Body of pancreas (tissue), 4 donors: Measurements from ENCODE around the gene IFT81. TPM values are rescaled to one million over a fixed set of nuclear protein-coding genes. Genes with fewer than 3 reads are reported as not detected.

Experiments used
- ATAC-seq: fragments of 150-250 bp; one replicate; pipeline ENCODE4 v1.9.1; 2016
- DNase-seq, 4 donors: peaks; one replicate each; pipeline ENCODE4 v3.0.0-alpha.2; 2019
- H3K27ac ChIP-seq, 4 donors: fragments of 200-600 bp; sonication (generic); 1 replicate in 3 of 4; 2 replicates in 1 of 4; pipeline versions ENCODE4 v1.5.1 to v1.6.1; 2016 to 2019; ENCODE audit warnings: mild to moderate bottlenecking in 1 of 4, mixed read lengths in 1 of 4, moderate library complexity in 1 of 4
- H3K27me3 ChIP-seq, 2 donors: fragments of 200-600 bp; sonication (generic); one replicate each; pipeline ENCODE4 v1.6.0; 2016; ENCODE audit warnings: mild to moderate bottlenecking in 1 of 2
- H3K36me3 ChIP-seq, 2 donors: fragments of 200-600 bp; sonication (generic); replicated peaks in 1 of 2; 2 replicates each; pipeline ENCODE4 v1.5.1; 2016; ENCODE audit warnings: low read depth in 2 of 2; ENCODE audit not compliant: insufficient read depth in 1 of 2
- H3K4me1 ChIP-seq: fragments of 200-600 bp; sonication (generic); one replicate; pipeline ENCODE4 v1.6.0; 2016
- H3K4me3 ChIP-seq, 2 donors: fragments of 200-600 bp; sonication (generic); 1 replicate in 1 of 2; 2 replicates in 1 of 2; pipeline ENCODE4 v1.5.1; 2016 to 2019
- H3K9me3 ChIP-seq, 3 donors: fragments of 200-600 bp; sonication (generic); 1 replicate in 2 of 3; 2 replicates in 1 of 3; pipeline ENCODE4 v1.5.1; 2016
- POLR2A ChIP-seq, 3 donors: fragments of 450-650 bp; IDR thresholded peaks; one replicate each; pipeline ENCODE4 v1.6.1; 2016; ENCODE audit warnings: antibody characterized with exemption in 3 of 3, mild to moderate bottlenecking in 2 of 3
- WGBS, 2 donors: methylation state at CpG; one replicate each; pipeline ENCODE4 v1.1.5; 2017; 5-methylcytosine and 5-hydroxymethylcytosine counted together
- intact Hi-C: fragments of 100-400 bp; cut with DNase I; formaldehyde crosslinking; loops from one replicate; pipeline ENCODE4 v1.15.1; 2023
- total RNA-seq, 2 donors: library from RNA; depleted of rRNA; stranded (reverse); fragments of >200 nt; gene quantifications; one replicate each; pipeline ENCODE4 v1.1.0, GENCODE V29; 2016
- TF ChIP-seq, protein P1 (sequence below), 7 experiments: fragments of 450-650 bp in 4 of 7; fragments of 200-600 bp in 3 of 7; sonication (generic) in 3 of 7; IDR thresholded peaks; one replicate each; pipeline ENCODE4 v1.5.1; 2016 to 2019; ENCODE audit warnings: antibody characterized with exemption in 7 of 7

The IFT81 gene
- total RNA-seq, 2 donors from 2014 or later = 5.2 to 6.3 TPM

DNA sequence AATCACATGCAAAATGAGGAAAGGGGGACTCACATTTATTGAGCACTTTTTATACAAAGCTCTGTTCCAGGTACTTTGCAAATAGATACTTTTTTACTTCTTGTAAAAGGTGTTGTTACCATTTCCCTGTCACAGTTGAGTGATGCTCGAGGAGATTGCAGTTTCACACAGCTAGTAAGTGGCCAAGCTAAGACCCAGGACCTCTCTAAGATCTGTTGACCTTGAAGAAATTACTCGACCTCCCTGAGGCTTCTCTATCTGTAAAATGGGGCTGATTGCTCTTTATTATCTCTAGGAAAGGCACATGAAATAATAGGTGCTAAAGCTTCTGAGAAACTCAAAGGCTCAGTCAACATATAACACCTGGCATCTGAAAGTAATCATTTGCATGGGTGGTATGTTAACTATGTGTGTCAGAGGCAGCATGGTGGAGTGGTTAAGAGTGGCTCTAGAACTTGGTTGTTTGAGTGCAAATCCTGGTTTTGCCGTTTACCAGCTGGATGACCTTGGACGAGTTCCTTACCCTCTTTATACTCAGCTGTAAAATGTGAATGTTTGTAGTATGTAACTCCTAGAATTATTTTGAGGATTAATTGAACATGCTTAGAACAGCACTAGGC is 41.5 kb downstream of the IFT81 start:
- H3K27me3 ChIP-seq = no peaks in the 10 kb centered on the region
- peaks cover 3% of the 10 kb centered on the region for H3K4me1 ChIP-seq
- WGBS, 2 donors = 34 to 48% methylated on average over 4 of the region's 4 CpGs
- TF ChIP-seq, protein P1, sequence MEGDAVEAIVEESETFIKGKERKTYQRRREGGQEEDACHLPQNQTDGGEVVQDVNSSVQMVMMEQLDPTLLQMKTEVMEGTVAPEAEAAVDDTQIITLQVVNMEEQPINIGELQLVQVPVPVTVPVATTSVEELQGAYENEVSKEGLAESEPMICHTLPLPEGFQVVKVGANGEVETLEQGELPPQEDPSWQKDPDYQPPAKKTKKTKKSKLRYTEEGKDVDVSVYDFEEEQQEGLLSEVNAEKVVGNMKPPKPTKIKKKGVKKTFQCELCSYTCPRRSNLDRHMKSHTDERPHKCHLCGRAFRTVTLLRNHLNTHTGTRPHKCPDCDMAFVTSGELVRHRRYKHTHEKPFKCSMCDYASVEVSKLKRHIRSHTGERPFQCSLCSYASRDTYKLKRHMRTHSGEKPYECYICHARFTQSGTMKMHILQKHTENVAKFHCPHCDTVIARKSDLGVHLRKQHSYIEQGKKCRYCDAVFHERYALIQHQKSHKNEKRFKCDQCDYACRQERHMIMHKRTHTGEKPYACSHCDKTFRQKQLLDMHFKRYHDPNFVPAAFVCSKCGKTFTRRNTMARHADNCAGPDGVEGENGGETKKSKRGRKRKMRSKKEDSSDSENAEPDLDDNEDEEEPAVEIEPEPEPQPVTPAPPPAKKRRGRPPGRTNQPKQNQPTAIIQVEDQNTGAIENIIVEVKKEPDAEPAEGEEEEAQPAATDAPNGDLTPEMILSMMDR (IDR thresholded peaks at IDR 0.05) = no peak
- TF ChIP-seq POLR2A (IDR thresholded peaks at IDR 0.05) = no peak
- intact Hi-C loops = no loop called here
- no peaks in the 10 kb centered on the region for H3K9me3 ChIP-seq
- ATAC-seq = no peak
- H3K36me3 ChIP-seq = no peaks in the 10 kb centered on the region
- no peak for DNase-seq
- H3K4me3 ChIP-seq = no peak overlapping the region
- no peak overlapping the region for H3K27ac ChIP-seq

DNA sequence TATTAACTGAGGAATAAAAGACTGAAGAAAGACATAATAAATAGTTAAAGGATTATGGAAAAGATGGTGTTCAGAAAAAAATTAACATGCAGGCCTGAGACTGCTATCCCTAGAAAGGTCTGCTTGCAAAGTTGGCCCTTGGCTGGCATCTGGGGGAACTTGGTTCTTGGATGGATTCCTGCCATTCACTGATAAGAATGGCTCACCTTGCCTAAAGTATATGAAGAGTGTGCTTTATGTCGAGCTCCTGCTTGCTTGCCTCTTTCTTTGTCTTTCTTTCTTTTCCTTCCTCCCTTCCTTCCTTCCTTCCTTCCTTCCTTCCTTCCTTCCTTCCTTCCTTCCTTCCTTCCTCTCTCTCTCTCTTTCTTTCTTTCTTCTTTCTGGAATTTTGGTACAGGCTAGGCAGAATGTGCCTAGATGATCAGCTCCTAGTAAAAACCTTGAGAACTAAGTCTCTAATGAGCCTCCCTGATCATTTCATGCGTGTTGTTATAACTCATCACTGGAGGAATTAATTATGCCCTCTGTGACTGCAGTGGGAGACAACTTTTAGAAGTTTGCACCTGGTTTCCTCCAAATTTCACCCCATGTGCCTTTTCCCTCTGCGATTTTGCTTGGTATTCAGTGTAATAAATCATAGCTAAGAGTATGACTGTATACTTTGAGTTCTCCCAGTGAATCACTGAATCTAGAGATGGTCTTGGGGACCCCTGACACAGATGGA is 44.7 kb downstream of the IFT81 start:
- WGBS, 2 donors = 77 to 79% methylated on average over 3 of the region's 3 CpGs
- intact Hi-C loops = no loop called here
- H3K27ac ChIP-seq = no peak overlapping the region

DNA sequence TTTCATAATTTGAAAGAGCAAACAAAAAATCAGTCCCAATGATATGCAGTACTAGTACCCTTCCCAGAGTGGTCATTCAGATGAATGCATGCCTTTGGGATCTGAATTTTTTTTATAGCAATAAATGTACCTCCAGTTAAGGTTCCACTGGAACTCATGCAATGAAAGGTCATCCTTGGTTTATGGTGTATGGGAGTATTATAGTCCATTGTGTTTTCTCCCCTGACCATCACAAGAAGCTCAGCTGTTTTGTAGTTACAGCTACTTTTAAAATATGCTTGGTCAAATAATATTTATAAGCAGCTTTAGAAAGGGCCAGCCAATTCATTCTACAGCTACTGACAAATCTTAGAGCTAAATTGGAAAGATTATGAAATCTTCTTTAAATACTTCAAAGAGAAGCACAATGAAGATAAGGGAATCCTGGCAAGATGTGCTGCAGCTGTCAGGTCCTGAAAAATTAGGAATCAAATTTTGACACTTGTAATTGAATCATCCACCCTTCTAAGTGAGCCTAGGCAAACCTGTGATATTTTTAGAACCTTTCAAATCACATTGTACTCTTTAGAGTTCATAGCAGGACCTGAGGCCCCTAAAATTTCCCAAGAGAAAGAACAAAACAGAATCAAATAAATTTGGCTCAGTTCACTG is 46.5 kb downstream of the IFT81 start:
- peaks cover 5% of the 10 kb centered on the region for H3K4me1 ChIP-seq
- intact Hi-C loops = no loop called here

More for the DNA sequence above, 44.7 kb downstream of the IFT81 start:
- H3K36me3 ChIP-seq = no peaks in the 10 kb centered on the region
- ATAC-seq (no peak), DNase-seq (no peak)
- H3K4me3 ChIP-seq = no peak overlapping the region
- no peaks in the 10 kb centered on the region for H3K9me3 ChIP-seq
- peaks cover 3% of the 10 kb centered on the region for H3K4me1 ChIP-seq
- H3K27me3 ChIP-seq = no peaks in the 10 kb centered on the region
- TF ChIP-seq, protein P1 (IDR thresholded peaks at IDR 0.05) = no peak
- no peak for TF ChIP-seq POLR2A (IDR thresholded peaks at IDR 0.05)

DNA sequence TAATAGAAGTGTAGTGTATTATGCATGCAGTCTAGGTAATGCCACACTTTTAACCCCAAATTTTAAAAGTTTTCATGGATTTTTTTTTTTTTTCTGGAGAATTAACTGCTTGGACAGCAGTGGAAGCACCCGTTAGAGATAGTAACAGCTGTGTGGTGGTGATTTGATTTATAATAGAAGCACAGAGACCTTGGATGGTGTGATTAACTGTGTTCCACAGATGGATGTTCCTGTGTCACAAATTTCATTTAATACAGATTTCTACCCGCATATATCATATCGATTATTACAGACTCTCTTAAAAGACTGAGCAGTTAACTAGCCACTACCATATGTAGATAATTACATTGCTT is 47.0 kb downstream of the IFT81 start:
- DNase-seq (no peak), ATAC-seq (no peak)
- peaks cover 4% of the 10 kb centered on the region for H3K4me1 ChIP-seq
- WGBS, 2 donors = 82 to 86% methylated on average over 3 of the region's 3 CpGs
- no peaks in the 10 kb centered on the region for H3K27me3 ChIP-seq
- intact Hi-C loops = no loop called here
- H3K4me3 ChIP-seq = no peak overlapping the region
- H3K9me3 ChIP-seq = no peaks in the 10 kb centered on the region
- H3K36me3 ChIP-seq = no peaks in the 10 kb centered on the region
- TF ChIP-seq, protein P1 (IDR thresholded peaks at IDR 0.05) = no peak
- no peak for TF ChIP-seq POLR2A (IDR thresholded peaks at IDR 0.05)
- H3K27ac ChIP-seq = no peak overlapping the region

More for the DNA sequence above, 46.5 kb downstream of the IFT81 start:
- no peak for ATAC-seq
- no peak overlapping the region for H3K4me3 ChIP-seq
- H3K9me3 ChIP-seq = no peaks in the 10 kb centered on the region
- TF ChIP-seq, protein P1 (IDR thresholded peaks at IDR 0.05) = no peak
- TF ChIP-seq POLR2A (IDR thresholded peaks at IDR 0.05) = no peak
- no peaks in the 10 kb centered on the region for H3K36me3 ChIP-seq
- DNase-seq = no peak
- H3K27ac ChIP-seq = no peak overlapping the region
- no peaks in the 10 kb centered on the region for H3K27me3 ChIP-seq
